ENCODE measurements around the gene FCN2.

Gene FCN2

DNA sequence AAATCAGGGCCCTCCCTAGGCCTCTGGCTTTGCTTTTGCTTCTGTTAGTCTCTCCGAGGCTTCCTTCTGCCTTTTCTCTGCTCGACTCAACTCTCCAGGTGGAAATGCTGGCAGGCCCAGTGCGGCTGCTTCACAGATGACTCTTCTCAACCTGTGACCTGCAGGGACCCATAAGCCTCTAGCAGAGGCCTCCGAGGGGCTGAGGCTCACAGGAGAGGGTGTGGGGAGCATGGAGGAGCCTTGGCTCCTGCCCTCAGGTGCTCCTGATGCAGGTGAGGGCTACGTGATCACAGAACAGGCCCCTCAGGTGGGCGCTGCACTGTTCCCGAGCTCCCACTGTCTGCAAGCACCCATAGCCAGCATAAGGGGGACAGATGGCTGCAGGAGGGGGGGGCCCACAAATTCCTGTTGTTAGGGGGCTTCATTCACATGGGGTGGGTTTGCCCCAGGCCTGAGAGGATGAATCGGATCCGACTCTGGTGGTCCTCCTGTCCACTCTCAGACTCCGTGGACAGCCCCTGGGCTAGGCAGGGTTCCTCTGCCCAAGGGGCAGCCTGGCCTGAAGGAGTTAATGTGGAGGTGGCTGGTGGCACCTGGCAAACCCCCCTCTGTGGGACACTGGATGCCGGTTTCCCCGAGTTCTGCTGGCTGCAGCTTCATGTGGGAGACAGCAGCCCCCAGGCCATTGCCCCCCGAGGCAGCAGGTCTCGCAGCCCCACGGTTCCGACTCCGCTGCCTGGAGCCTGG lies 10.9 kb upstream of the FCN2 start:
- no peak for DNase-seq

DNA sequence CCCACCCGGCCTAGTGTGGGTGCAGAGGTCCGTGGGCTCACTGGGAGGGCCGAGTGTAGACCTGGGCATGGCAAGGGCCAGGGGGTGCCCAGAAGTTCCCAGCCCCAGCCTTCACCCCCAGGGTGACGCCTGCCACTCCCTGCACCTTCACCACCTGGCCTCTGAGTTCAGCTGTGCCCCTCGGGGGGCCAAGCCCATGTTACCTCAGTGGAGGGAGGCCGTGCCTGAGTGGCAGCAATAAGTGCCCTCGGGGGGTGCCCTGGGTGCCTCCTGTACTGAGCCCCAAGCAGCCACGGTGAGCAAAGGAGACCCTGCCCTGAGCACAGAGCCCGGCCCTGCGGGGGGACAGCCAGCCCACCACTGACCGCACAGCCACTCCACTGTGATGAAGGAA lies 10.3 kb upstream of the FCN2 start:
- no peak for DNase-seq

DNA sequence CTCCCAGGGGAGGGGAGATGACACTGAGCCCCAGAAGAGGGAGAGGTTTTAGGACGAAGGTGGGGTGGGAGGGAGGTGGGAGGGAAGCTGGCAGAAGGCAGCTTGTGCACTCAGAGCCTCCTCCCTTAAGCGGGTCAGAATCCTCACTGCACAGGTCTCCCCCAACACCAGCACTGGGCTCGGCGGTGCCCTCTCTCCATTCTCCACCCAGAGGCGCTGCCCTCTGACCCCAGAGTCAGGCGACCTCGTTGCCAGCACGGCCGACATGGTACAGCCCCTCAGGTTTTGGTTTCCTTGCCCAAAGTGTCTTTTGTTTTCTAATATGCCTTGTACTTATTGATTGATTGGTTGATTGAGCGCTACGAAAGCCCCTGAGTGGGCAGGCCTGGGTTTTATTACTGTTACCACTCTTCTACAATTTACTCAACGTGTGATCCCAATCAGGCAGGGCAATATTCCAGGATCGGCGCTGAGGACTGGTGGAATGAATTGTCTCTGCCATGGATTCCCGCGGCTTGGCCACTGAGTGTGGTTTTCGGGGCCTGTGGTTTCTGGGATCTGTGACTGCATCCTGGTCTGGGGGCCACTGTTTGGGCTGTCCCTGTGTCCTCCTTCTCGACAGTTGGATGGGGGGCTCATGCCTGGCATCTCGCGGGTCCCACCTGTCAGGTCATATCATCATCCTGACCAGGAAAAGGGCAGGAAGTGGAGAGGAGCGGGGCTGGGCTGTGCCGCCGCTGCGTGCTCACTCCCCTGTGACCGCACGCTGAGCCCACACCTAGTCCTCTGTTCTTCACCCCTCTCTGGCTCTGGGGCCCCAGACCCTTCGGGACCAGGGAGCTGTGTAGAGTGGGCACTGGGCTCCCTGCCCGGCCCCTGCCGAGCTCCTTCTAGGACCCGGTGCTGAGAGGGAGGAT lies 9.6 kb upstream of the FCN2 start:
- DNase-seq = no peak

DNA sequence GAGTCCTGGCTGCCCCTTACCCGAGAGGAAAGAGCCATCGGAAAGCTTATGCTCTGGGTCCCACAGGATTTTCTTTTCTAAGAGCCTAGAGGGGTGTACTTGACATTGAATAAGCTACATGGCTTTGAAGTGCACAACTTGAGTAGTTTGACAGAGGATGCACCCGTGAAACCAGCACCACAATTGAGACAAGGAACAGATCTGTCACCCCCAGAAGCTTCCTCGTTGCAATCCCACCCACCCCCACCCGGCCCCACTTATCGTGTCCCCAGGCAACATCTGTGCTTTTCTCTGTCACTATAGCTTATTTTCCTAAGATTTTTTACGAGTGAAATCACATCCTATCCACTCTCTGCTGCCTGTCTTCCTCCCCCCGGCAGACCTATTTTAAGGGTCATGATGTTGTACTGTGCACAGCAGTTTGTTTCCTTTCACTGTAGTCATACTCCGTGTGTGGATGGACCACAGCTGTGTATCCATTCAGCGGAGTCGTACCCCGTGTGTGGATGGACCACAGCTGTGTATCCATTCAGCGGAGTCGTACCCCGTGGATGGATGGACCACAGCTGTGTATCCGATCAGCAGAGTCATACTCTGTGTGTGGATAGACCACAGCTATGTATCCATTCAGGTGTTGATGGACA lies 8.8 kb upstream of the FCN2 start:
- no peak for DNase-seq

DNA sequence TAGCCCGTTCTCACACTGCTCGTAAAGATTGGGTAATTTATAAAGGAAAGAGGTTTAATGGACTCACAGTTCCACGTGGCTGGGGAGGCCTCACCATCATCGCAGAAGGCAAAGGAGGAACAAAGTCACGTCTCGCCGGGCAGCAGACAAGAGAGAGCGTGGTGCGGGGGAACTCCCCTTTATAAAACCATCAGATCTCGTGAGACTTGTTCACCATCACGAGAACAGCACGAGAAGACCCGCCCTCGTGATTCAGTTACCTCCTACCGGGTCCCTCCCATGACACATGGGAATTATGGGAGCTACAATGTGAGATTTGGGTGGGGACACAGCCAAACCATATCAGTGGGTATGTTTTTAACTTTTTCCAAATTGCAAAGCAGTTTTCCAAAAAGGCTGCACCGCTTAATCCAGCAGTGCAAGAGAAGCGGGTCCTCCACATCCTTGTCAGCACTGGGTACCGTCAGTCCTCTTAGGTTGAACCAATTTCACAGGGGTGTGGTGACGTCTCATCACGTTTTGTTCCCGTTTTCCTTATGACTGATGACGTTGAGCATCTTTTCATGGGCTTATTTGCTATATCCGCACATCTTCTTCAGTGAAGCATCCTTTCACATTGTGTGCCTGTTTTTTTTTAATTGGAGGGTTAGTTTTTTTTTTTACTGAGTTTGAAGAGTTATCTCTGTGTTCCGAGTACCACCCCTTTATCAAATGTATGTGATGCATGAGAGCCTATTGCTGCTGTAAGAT lies 8.0 kb upstream of the FCN2 start:
- no peak for DNase-seq

DNA sequence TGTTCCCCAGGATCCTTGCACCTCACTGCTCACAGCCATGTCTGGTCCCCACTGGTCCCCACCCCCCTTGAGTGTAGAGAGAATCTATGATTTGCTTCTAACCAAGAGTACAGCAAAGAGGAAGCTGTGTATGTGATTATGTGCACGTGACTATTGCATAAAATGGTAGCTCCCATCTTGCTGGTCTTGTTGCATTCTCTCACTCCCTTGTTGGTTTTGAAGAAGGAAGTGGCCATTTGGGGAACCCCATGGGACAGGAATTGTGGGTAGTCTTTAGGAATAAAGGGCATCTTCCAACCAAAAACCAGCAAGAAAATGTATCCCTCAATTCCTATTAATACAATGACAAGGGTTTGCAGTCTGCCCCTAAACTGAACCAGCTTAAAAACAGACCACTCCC lies 5.2 kb upstream of the FCN2 start:
- DNase-seq = no peak

DNA sequence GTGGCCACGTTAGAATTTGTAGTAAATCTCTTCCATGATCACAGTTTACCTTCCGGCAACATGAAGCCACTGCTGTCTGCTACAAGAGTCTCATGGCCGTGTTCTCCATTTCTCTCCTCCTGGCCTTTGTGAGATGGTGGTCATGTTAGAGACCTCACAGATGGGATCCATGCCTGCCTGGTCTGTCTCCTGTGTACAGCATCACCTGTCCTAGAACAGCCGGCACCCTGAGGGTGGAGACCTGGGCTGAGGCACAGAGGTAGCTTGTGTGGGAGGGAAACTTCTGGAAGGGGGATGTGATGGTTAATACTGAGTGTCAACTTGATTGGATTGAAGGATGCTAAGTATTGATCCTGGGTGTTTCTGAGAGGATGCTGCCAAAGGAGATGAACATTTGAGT lies 3.1 kb upstream of the FCN2 start:
- no peak for DNase-seq

DNA sequence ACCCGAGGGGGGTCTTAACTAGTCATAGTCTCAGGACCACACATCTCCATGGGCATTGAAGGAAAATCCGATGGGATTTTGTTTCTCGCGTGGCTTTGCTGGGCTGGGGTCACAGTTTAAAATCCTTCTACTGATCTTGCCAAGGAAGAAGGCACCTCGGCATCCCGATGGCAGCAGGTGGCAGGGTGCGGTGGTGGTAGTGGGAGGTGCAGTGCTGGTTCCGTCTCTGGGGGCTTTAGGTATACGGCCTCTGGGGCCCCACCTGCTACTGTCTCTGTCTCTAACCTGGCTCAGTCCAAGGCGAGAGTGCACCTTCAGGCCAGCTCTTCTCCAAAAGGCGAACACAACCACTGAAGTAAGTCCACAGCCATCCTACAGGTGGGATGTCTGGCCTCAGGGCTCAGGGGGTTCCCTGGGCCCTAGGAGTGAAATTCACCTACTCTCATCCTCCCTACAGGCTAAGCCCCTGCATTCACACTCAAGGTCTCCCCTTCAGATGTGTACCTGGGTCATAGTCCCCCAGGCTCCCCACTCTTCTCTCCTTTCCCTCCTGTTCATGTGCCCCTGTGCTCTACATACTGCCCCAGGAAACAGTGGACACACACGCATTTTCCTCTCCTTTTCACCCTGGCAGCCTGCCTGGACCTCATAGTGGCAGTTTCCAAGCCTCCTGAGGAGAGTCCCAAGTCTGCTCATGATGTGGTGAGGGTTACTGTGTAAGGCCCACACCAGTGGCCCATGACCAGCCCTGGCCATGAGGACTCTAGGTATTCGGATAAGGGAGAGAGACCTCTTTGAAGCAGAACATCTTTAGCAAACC lies 736 bp upstream of the FCN2 start:
- DNase-seq = no peak

DNA sequence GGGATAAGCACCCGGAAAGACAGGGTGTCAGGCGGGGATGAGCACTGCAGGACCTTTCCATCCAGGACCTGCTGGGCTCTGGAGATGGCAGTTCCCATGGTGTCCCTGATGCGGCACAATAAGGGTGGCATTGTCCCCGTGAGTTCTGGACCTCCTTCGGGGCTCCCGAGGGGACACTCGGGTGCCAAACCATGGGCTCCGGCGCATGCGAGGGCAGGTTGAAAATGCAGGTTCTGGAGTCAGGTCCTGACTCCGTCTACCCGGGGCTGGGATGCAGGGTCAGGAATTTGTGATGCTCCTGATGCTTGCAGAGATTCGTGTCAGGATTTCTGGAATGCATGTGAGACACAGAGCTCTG lies 682 bp downstream of the FCN2 start:
- DNase-seq = no peak

DNA sequence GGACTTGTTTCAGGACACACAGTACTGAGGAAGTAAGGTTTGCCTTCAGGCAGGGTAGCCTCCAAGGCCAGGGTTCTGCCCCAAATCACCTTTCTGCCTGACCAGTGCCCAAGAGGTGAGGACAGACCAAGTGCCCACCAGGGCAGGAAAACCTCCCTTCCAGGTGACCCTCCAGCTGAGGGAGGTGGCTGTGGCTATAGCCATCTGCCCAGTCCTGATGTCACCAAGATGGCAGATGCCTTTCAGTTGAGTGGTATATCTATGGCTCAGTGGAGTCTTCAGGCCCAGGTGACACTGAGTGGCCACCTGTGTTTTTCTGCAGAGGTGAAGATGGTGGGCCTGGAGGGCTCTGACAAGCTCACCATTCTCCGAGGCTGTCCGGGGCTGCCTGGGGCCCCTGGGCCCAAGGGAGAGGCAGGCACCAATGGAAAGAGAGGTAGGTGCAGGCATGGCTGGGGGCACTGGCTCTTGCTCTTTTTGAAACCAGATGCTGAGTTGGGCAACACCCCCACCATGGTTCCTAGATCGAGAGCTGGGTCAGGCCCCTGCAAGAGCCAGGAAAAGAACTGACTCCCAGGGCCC lies 1.7 kb downstream of the FCN2 start:
- no peak for DNase-seq

DNA sequence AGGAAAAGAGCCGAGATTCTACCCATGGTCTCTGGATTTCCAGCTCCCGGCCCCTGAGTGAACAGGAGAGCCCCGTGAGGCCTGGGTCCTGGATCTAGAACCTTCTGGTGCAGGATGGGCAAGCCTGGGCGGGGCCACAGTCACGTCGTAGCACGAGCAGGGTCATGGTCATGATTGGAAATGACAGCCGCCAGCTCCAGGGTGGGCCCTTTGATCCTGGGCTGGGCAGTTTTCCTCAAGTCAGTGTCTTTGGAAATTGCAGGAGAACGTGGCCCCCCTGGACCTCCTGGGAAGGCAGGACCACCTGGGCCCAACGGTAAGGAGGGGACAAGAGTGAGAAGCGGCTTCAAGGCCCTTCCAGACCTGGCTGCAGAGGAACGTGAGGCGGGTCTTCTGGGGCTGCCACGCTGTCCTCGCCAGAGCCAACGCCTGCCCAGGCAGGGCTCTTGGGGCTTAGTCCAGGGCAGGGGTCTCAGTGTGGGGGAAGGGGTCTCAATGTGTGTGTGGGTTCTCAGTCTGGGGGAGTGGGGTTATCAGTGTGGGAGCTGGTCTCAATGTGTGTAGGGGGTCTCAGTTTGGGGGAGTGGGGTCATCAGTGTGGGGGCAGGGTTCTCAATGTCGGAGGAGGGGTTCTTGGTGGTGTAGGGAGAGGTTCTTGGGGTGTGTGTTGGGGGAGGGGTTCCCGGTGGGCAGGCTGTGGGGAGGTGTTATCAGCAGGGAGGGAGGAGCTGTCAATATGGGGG lies 2.6 kb downstream of the FCN2 start:
- no peak for DNase-seq

DNA sequence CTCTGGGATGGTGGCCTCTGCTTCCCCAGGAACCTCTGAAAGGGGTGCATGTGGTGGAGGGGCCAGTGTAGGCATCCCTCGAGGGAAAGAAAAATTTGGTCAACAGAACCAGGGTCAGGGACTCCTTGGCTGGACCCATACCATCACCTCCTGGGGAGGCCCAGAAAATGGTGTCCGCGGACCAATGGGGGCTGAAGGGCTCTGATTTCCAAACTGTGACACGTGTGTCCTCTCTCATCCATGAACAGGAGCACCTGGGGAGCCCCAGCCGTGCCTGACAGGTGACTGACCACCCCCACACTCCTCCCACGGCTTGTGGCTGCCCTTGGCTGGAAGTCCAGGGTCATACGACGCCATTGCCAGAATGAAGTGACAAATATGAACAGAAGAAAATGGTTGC lies 3.9 kb downstream of the FCN2 start:
- no peak for DNase-seq

DNA sequence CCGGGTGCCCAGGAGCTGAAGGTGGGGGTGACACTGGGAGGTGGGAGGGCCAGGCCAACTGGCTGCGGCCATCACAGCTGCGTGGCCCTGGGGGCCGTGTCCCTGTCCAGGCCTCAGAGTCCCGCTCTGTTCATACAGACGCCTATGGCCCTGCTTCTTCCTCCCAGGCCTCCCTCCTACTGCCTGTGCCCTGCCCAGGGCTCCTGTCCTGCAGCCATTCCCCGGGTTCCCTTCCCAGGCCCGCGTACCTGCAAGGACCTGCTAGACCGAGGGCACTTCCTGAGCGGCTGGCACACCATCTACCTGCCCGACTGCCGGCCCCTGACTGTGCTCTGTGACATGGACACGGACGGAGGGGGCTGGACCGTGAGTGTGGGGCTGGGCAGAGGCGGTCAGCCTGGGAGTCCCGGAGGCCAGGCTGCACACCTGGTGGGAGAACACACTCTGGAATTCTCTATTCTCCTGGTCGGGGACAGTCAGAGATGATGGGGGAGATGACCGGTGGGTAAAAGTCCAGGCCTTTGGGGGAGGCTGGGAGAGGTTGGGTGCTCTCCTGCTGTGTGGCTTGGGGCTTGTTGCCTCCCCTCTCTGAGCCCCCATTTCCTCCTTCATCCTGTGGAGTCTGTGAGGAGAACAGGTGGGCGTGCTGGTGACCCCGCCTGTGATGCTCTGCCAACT lies 4.5 kb downstream of the FCN2 start:
- no peak for DNase-seq

DNA sequence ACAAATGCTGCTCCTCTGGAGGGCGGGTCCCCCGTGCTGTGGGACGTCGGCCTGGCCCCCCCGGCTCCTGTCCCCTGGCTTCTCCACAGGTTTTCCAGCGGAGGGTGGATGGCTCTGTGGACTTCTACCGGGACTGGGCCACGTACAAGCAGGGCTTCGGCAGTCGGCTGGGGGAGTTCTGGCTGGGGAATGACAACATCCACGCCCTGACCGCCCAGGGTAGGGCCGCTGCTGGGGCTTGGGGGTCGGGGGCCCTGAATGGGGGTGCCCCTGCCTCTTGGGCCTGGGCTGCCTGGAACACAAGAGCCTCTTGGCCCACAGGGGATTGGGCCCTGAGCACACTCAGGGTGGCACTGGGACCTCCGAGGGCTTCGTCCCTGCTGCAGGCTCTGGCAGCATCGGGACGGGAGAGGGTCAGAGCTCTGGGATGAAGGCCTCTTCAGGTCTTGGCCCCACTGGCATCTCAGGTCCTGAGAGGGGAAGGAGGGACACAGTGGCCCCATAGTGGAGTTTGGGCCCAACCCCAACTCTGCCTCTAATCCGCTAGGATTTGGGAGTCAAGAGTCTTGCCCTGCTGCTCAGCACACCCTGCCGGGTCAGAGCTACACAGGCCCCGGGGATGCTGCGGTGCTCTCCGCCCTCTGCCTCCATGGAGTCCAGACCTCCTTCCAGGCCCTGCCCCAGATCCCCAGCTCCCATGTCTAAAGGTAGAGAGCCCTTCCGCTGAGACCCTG lies 5.2 kb downstream of the FCN2 start:
- no peak for DNase-seq

DNA sequence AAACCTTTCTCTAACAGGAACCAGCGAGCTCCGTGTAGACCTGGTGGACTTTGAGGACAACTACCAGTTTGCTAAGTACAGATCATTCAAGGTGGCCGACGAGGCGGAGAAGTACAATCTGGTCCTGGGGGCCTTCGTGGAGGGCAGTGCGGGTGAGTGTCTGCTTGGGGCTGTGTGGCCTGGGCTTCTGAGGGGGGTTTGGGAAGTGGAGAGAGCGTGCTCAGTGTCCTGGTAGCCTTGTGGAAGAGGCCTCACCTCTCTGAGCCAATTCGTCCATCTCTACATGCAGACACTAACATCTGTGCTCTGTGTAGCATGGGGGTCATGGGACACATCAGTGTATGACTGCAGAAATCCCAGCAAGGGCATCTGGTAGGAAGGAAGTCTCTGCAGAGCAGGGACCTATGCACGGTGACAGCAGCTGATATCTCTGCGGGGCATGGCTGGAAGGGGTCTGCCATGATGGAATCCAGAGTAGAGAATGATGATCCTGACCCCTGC lies 5.9 kb downstream of the FCN2 start:
- DNase-seq = no peak

DNA sequence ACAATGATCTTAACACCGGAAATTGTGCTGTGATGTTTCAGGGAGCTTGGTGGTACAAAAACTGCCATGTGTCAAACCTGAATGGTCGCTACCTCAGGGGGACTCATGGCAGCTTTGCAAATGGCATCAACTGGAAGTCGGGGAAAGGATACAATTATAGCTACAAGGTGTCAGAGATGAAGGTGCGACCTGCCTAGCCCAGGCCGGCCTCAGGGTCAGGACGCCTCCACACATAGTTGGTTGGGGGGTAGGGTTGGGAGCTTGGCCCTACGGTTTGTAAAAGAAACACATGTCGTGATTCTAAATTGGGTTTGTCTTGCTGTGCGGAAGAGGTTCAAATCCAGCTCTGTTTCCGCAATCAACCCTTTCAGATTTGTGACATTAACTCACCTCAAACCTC lies 6.6 kb downstream of the FCN2 start:
- no peak for DNase-seq

DNA sequence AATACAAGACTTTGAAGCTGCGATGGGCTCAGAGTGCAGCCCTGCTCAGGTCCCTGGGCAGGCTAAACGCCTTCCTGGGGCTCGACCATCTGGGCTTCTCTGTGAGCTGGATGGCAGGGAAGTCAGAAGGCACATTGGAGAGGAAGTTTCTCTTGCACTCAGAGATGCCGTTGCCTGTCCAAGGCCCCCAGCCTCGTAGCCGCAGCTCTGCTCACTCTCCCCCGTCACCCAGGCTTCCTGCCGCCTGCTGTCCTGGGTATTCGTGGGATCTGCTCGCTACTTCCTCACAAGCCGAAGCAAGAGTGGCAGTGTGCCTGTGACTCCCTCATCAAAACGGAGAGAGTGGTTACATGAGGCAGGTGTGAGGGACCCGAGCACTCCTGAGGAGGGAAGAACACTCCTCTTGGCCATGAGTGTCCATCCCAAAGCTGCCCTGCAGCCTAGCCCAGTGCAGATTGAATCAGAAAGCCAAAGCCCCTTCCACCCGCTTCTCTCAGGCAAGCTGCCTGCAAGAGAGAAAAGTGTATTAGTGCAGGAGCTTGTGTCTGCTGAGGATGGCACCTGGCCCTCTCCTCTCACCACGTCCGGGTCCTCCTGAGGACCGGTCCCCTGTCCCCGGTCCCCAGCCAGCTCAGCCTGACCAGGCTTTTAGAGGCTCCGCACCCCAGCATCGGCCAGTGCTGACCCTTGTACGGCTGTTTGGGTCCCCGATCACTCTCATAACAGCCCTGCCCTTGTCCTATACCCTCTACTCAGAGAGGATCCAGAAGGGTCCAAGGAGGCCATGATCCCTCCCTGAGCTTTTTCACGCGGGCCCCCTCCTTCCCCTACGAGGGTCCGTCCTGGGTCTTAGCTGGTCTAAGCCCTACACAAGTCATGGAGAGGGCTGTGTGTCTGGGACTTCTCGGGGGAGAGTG lies 7.3 kb downstream of the FCN2 start:
- DNase-seq = no peak

DNA sequence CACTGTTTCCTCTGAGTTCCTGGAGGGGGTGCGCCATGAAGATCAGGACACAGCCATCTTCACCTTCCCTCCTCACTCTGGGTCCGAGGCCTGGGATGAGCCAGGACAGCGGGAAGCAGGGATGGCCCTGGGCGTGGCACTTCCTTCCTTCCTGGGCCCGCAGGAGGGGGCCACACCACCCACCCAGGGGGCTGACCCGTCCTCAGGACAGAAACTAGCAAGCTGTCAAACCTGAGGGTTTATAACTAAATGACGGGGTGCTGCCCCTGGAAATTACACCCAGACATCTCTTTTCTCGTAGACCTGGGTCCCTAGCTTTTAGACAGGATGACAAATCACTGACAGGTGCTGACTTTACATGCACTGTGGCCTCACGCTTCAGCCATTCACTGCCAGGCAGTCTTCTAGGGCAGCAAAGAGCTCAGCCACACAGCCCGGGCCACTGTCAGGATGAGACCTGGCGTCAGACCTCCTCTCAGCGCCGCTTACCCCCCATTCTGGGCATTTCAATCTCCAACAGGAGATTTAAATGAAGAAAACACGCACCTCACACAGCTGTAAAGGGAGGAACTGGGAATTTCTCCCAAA lies 8.1 kb downstream of the FCN2 start:
- no peak for DNase-seq

Measured in activated CD4-positive, alpha-beta T cell treated with anti-CD3 and anti-CD28 coated beads, Interleukin-2, amount 50 U/mL, for 16 hours (primary cell).